WTC11 (cell line): ENCODE measurements around the gene PGM2L1. TPM values are rescaled to one million over a fixed set of nuclear protein-coding genes. Genes with fewer than 3 reads are reported as not detected.
"Not testable (repeated sequence)": the region's sequence is repeated elsewhere in the genome, so short reads cannot be mapped to it uniquely, and the experiment has no call there.

Source experiments
- ATAC-seq: fragments of 200-7000 bp; cut with Tn5 transposase; 2 replicates; pipeline ENCODE4 v1.10.0; 2021; ENCODE audit warnings: mild to moderate bottlenecking, moderate library complexity
- CTCF ChIA-PET: fragments of 300-600 bp; sonication (Branson Sonifier 250); formaldehyde crosslinking; loops from one replicate; lab custom pipeline; 2021; ENCODE audit warnings: antibody characterized with exemption; lab: Charles Lee
- POLR2A ChIA-PET: fragments of 350-600 bp; sonication (Branson Sonifier 250); formaldehyde crosslinking; loops from one replicate; lab custom pipeline; 2021; ENCODE audit warnings: antibody characterized with exemption; lab: Charles Lee
- DNase-seq: peaks from one replicate; pipeline ENCODE4 v3.0.0; 2021; ENCODE audit warnings: low spot score
- H3K27ac Mint-ChIP-seq: 2 replicates; pipeline ENCODE4 v1.8.0; 2021; ENCODE audit warnings: mixed read lengths
- H3K27me3 Mint-ChIP-seq: 2 replicates; pipeline ENCODE4 v1.8.0; 2021; ENCODE audit warnings: low read depth, mild to moderate bottlenecking, moderate library complexity, mixed read lengths
- H3K36me3 Mint-ChIP-seq: 2 replicates; pipeline ENCODE4 v1.8.0; 2021; ENCODE audit warnings: mixed read lengths
- H3K4me1 Mint-ChIP-seq: 2 replicates; pipeline ENCODE4 v1.8.0; 2022; ENCODE audit warnings: mixed read lengths
- H3K4me3 Mint-ChIP-seq: 2 replicates; pipeline ENCODE4 v1.8.0; 2021; ENCODE audit warnings: mild to moderate bottlenecking, moderate library complexity, mixed read lengths
- H3K9me3 Mint-ChIP-seq: 2 replicates; pipeline ENCODE4 v1.8.0; 2021; ENCODE audit warnings: mixed read lengths
- CREM ChIP-seq: sonication (generic); formaldehyde crosslinking; IDR thresholded peaks from 2 replicates; pipeline ENCODE4 v1.8.1; 2022; ENCODE audit warnings: mild to moderate bottlenecking, missing genetic modification reagents, moderate library complexity
- CTCF ChIP-seq: fragments of 200-600 bp; IDR thresholded peaks from 2 replicates; pipeline ENCODE4 v1.8.0; 2022; ENCODE audit warnings: antibody characterized with exemption
- ELF4 ChIP-seq: sonication (generic); formaldehyde crosslinking; IDR thresholded peaks from 2 replicates; pipeline ENCODE4 v1.8.1; 2022; ENCODE audit warnings: low read depth, mild to moderate bottlenecking, moderate library complexity, missing genetic modification reagents
- EMX1 ChIP-seq: fragments of 250-450 bp; sonication (Bioruptor Pico); IDR thresholded peaks from 2 replicates; pipeline ENCODE4 v1.8.0; 2021; ENCODE audit warnings: mild to moderate bottlenecking
- ERG ChIP-seq: fragments of 250-450 bp; sonication (Bioruptor Pico); IDR thresholded peaks from 2 replicates; pipeline ENCODE4 v1.8.0; 2021; ENCODE audit warnings: mild to moderate bottlenecking
- GABPB1 ChIP-seq: sonication (generic); formaldehyde crosslinking; IDR thresholded peaks from 2 replicates; pipeline ENCODE4 v1.8.1; 2023; ENCODE audit warnings: mild to moderate bottlenecking, missing genetic modification reagents
- HMGA2 ChIP-seq: fragments of 250-450 bp; sonication (Bioruptor Pico); IDR thresholded peaks from 2 replicates; pipeline ENCODE4 v1.4.0; 2021; ENCODE audit warnings: mild to moderate bottlenecking, moderate library complexity
- IRF2 ChIP-seq: sonication (generic); formaldehyde crosslinking; IDR thresholded peaks from 2 replicates; pipeline ENCODE4 v1.8.0; 2022; ENCODE audit warnings: low read depth, missing genetic modification reagents, borderline replicate concordance
- KAT7 ChIP-seq: sonication (generic); formaldehyde crosslinking; IDR thresholded peaks from 2 replicates; pipeline ENCODE4 v1.8.1; 2023; ENCODE audit warnings: missing genetic modification reagents, mild to moderate bottlenecking, borderline replicate concordance
- NR1H2 ChIP-seq: sonication (generic); formaldehyde crosslinking; IDR thresholded peaks from 2 replicates; pipeline ENCODE4 v1.9.0; 2021; ENCODE audit warnings: mild to moderate bottlenecking, moderate library complexity, missing genetic modification reagents
- SMAD3 ChIP-seq: sonication (generic); formaldehyde crosslinking; IDR thresholded peaks from 2 replicates; pipeline ENCODE4 v1.8.0; 2022; ENCODE audit warnings: missing genetic modification reagents, mild to moderate bottlenecking, borderline replicate concordance
- TEAD1 ChIP-seq: sonication (generic); formaldehyde crosslinking; IDR thresholded peaks from 2 replicates; pipeline ENCODE4 v1.8.0; 2022; ENCODE audit warnings: mild to moderate bottlenecking, missing genetic modification reagents
- ZBTB43 ChIP-seq: sonication (generic); formaldehyde crosslinking; IDR thresholded peaks from 2 replicates; pipeline ENCODE4 v1.8.1; 2023; ENCODE audit warnings: mild to moderate bottlenecking, missing genetic modification reagents
- ZNF121 ChIP-seq: sonication (generic); formaldehyde crosslinking; IDR thresholded peaks from 2 replicates; pipeline ENCODE4 v1.8.0; 2023; ENCODE audit warnings: missing genetic modification reagents
- ZNF219 ChIP-seq: sonication (generic); formaldehyde crosslinking; IDR thresholded peaks from 2 replicates; pipeline ENCODE4 v1.8.0; 2023; ENCODE audit warnings: missing genetic modification reagents, mild to moderate bottlenecking, borderline replicate concordance
- ZNF416 ChIP-seq: fragments of 250-450 bp; sonication (Bioruptor Pico); IDR thresholded peaks from 2 replicates; pipeline ENCODE4 v1.9.0; 2021; ENCODE audit warnings: mild to moderate bottlenecking, inconsistent platforms
- total RNA-seq: library from RNA; stranded (reverse); gene quantifications from 3 replicates; pipeline ENCODE4 v1.2.3, GENCODE V29; 2021
- TF ChIP-seq, protein P1 (sequence below): sonication (generic); formaldehyde crosslinking; conservative IDR thresholded peaks from 2 replicates; pipeline ENCODE4 v1.8.1; 2023; ENCODE audit warnings: mild to moderate bottlenecking, low read depth, missing genetic modification reagents, moderate library complexity
- TF ChIP-seq, protein P2 (sequence below): fragments of 250-450 bp; sonication (Bioruptor Pico); IDR thresholded peaks from 2 replicates; pipeline ENCODE4 v1.9.0; 2021; ENCODE audit warnings: mild to moderate bottlenecking, borderline replicate concordance
- TF ChIP-seq, protein P3 (sequence below): sonication (generic); formaldehyde crosslinking; IDR thresholded peaks from 2 replicates; pipeline ENCODE4 v1.8.1; 2022; ENCODE audit warnings: mild to moderate bottlenecking, missing genetic modification reagents, moderate library complexity, borderline replicate concordance

Gene PGM2L1
- total RNA-seq, 1 experiment from 2014 or later: 34.1 TPM

DNA sequence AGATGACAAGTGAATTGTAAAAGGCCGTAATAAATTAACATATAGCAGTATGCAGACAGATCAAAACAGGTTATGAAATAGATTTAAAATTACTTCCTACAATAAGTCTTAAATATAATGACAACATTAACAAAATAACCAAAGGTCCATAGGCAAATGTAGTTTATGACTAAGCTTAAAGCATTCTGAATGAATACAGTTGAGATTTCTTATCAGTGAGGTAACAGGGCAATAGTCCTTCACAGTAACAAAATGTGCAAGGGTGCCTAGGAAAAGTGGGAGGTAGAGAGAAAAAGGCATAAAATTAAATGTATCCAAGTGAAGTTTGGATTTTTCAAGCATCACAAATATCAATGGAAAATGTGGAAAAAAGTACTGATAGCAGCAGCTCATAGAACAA is 65.9 kb downstream of the PGM2L1 start (continued):
- TF ChIP-seq, protein P1, sequence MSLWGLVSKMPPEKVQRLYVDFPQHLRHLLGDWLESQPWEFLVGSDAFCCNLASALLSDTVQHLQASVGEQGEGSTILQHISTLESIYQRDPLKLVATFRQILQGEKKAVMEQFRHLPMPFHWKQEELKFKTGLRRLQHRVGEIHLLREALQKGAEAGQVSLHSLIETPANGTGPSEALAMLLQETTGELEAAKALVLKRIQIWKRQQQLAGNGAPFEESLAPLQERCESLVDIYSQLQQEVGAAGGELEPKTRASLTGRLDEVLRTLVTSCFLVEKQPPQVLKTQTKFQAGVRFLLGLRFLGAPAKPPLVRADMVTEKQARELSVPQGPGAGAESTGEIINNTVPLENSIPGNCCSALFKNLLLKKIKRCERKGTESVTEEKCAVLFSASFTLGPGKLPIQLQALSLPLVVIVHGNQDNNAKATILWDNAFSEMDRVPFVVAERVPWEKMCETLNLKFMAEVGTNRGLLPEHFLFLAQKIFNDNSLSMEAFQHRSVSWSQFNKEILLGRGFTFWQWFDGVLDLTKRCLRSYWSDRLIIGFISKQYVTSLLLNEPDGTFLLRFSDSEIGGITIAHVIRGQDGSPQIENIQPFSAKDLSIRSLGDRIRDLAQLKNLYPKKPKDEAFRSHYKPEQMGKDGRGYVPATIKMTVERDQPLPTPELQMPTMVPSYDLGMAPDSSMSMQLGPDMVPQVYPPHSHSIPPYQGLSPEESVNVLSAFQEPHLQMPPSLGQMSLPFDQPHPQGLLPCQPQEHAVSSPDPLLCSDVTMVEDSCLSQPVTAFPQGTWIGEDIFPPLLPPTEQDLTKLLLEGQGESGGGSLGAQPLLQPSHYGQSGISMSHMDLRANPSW: no peak
- TF ChIP-seq IRF2 (no peak), TEAD1 (CRISPR knock-in tag) (no peak), ZBTB43 (CRISPR knock-in tag) (no peak), EMX1 (no peak), CREM (no peak), ERG (CRISPR knock-in tag) (no peak), ELF4 (no peak), GABPB1 (no peak), NR1H2 (CRISPR knock-in tag) (no peak), ZNF416 (CRISPR knock-in tag) (no peak)

GRCh38 chr11:74331000-74331399 is 67.2 kb downstream of the PGM2L1 start:
- H3K27ac Mint-ChIP-seq, DNase-seq, H3K27me3 Mint-ChIP-seq, CTCF ChIA-PET, H3K9me3 Mint-ChIP-seq, ATAC-seq, H3K4me3 Mint-ChIP-seq, H3K4me1 Mint-ChIP-seq: not testable (repeated sequence)
- peaks cover 12% of the 10 kb centered on the region for H3K36me3 Mint-ChIP-seq
- POLR2A ChIA-PET: interaction anchor here (0.6 kb wide), 1 partner anchor 14 kb away, joined by 7 read pairs; no protein-coding TSS in a partner anchor

GRCh38 chr11:74330075-74330858 is 68.0 kb downstream of the PGM2L1 start:
- CTCF ChIA-PET: interaction anchor here (1.0 to 1.2 kb wide), 3 partner anchors 9 to 119 kb away, joined by 3 to 6 read pairs (median 3); no protein-coding TSS in a partner anchor
- H3K27me3 Mint-ChIP-seq: no peaks in the 10 kb centered on the region; the same call in 1 of the 2 replicates
- peaks cover 12% of the 10 kb centered on the region for H3K36me3 Mint-ChIP-seq
- no peak for DNase-seq
- H3K4me3 Mint-ChIP-seq: no peak overlapping the region
- ATAC-seq: no peak
- peaks cover 6% of the 10 kb centered on the region for H3K9me3 Mint-ChIP-seq
- POLR2A ChIA-PET: interaction anchor here (0.6 kb wide), 1 partner anchor 1248 kb away, joined by 4 read pairs; no protein-coding TSS in a partner anchor
- no peak overlapping the region for H3K27ac Mint-ChIP-seq
- peaks cover 5% of the 10 kb centered on the region; the same call in 1 of the 2 replicates for H3K4me1 Mint-ChIP-seq
- TF ChIP-seq ERG (CRISPR knock-in tag) (no peak), HMGA2 (CRISPR knock-in tag) (no peak), ZNF121 (CRISPR knock-in tag) (no peak), SMAD3 (CRISPR knock-in tag) (no peak), KAT7 (CRISPR knock-in tag) (no peak), CTCF (no peak), ZNF219 (CRISPR knock-in tag) (no peak)
- TF ChIP-seq, protein P2, sequence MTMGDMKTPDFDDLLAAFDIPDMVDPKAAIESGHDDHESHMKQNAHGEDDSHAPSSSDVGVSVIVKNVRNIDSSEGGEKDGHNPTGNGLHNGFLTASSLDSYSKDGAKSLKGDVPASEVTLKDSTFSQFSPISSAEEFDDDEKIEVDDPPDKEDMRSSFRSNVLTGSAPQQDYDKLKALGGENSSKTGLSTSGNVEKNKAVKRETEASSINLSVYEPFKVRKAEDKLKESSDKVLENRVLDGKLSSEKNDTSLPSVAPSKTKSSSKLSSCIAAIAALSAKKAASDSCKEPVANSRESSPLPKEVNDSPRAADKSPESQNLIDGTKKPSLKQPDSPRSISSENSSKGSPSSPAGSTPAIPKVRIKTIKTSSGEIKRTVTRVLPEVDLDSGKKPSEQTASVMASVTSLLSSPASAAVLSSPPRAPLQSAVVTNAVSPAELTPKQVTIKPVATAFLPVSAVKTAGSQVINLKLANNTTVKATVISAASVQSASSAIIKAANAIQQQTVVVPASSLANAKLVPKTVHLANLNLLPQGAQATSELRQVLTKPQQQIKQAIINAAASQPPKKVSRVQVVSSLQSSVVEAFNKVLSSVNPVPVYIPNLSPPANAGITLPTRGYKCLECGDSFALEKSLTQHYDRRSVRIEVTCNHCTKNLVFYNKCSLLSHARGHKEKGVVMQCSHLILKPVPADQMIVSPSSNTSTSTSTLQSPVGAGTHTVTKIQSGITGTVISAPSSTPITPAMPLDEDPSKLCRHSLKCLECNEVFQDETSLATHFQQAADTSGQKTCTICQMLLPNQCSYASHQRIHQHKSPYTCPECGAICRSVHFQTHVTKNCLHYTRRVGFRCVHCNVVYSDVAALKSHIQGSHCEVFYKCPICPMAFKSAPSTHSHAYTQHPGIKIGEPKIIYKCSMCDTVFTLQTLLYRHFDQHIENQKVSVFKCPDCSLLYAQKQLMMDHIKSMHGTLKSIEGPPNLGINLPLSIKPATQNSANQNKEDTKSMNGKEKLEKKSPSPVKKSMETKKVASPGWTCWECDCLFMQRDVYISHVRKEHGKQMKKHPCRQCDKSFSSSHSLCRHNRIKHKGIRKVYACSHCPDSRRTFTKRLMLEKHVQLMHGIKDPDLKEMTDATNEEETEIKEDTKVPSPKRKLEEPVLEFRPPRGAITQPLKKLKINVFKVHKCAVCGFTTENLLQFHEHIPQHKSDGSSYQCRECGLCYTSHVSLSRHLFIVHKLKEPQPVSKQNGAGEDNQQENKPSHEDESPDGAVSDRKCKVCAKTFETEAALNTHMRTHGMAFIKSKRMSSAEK (CRISPR knock-in tag): no peak
- TF ChIP-seq, protein P3, sequence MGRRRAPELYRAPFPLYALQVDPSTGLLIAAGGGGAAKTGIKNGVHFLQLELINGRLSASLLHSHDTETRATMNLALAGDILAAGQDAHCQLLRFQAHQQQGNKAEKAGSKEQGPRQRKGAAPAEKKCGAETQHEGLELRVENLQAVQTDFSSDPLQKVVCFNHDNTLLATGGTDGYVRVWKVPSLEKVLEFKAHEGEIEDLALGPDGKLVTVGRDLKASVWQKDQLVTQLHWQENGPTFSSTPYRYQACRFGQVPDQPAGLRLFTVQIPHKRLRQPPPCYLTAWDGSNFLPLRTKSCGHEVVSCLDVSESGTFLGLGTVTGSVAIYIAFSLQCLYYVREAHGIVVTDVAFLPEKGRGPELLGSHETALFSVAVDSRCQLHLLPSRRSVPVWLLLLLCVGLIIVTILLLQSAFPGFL (CRISPR knock-in tag): no peak
